ENCODE results near the gene TRABD2A.

TRABD2A gene

GRCh38 chr2:84793641-84794040, 87.2 kb downstream of the TRABD2A start:
- no peak overlapping the region for H3K4me3 ChIP-seq (replicated peaks; ENCODE audit: insufficient read depth, low read length)
- no peak for TF ChIP-seq REST (IDR thresholded peaks at IDR 0.05; ENCODE audit: insufficient replicate concordance, low read depth)
- TF ChIP-seq GABPA (IDR thresholded peaks at IDR 0.05; ENCODE audit: low read depth): no peak
- no peak for TF ChIP-seq POLR2AphosphoS5 (IDR thresholded peaks at IDR 0.05; ENCODE audit: low read depth)
- TF ChIP-seq SPI1 (IDR thresholded peaks at IDR 0.05; ENCODE audit: borderline replicate concordance, low read depth): no peak
- no peak for TF ChIP-seq CTCF (IDR thresholded peaks at IDR 0.05; ENCODE audit: insufficient read depth, low read length)
- no peak overlapping the region for H3K27ac ChIP-seq (replicated peaks)
- DNase-seq (ENCODE audit: low read depth in 1 of 2, low spot score in 1 of 2): no peak
- no peaks in the 10 kb centered on the region for H3K27me3 ChIP-seq (ENCODE audit: insufficient read depth, poor library complexity, severe bottlenecking)

- Histone ChIP-seq H3K27ac (replicated peaks) (no peak overlapping the region), H3K27me3 (ENCODE audit: insufficient read depth, poor library complexity, severe bottlenecking) (no peaks in the 10 kb centered on the region), H3K4me3 (replicated peaks; ENCODE audit: insufficient read depth, low read length) (no peak overlapping the region)
- TF ChIP-seq POLR2AphosphoS5 (IDR thresholded peaks at IDR 0.05; ENCODE audit: low read depth) (no peak), CTCF (IDR thresholded peaks at IDR 0.05; ENCODE audit: insufficient read depth, low read length) (no peak), REST (IDR thresholded peaks at IDR 0.05; ENCODE audit: insufficient replicate concordance, low read depth) (no peak), SPI1 (IDR thresholded peaks at IDR 0.05; ENCODE audit: borderline replicate concordance, low read depth) (no peak), GABPA (IDR thresholded peaks at IDR 0.05; ENCODE audit: low read depth) (no peak)
- DNase-seq (ENCODE audit: low read depth in 1 of 2, low spot score in 1 of 2): no peak
These were observed 87.9 kb downstream of the TRABD2A start for GRCh38 chr2:84792856-84793522.

GRCh38 chr2:84788498-84788897, 92.4 kb downstream of the TRABD2A start:
- TF ChIP-seq POLR2AphosphoS5 (IDR thresholded peaks at IDR 0.05; ENCODE audit: low read depth) (no peak), SPI1 (IDR thresholded peaks at IDR 0.05; ENCODE audit: borderline replicate concordance, low read depth) (no peak), REST (IDR thresholded peaks at IDR 0.05; ENCODE audit: insufficient replicate concordance, low read depth) (no peak), CTCF (IDR thresholded peaks at IDR 0.05; ENCODE audit: insufficient read depth, low read length) (no peak), GABPA (IDR thresholded peaks at IDR 0.05; ENCODE audit: low read depth) (no peak)
- H3K4me3 ChIP-seq (replicated peaks; ENCODE audit: insufficient read depth, low read length): no peak overlapping the region
- H3K27ac ChIP-seq (replicated peaks): no peak overlapping the region
- no peaks in the 10 kb centered on the region for H3K27me3 ChIP-seq (ENCODE audit: insufficient read depth, poor library complexity, severe bottlenecking)
- DNase-seq (ENCODE audit: low read depth in 1 of 2, low spot score in 1 of 2): no peak
